ENCODE results near the gene TFCP2L1.

GRCh38 chr2:121231385-121232000 lies 53.5 kb downstream of the TFCP2L1 start:
- TF ChIP-seq CTCF (IDR thresholded peaks at IDR 0.05; ENCODE audit: low read length) (no peak), EZH2 (IDR thresholded peaks at IDR 0.05; ENCODE audit: borderline replicate concordance, low read length) (no peak)

All from OCI-LY1 (cell line).